ENCODE data around the gene PRND. TPM values are rescaled to one million over a fixed set of nuclear protein-coding genes. Genes with fewer than 3 reads are reported as not detected.
"Not testable (repeated sequence)": the region's sequence is repeated elsewhere in the genome, so short reads cannot be mapped to it uniquely, and the experiment has no call there.

The PRND gene
- total and polyA plus RNA-seq, 12 donors: 0.17 TPM; not detected in 11

DNA sequence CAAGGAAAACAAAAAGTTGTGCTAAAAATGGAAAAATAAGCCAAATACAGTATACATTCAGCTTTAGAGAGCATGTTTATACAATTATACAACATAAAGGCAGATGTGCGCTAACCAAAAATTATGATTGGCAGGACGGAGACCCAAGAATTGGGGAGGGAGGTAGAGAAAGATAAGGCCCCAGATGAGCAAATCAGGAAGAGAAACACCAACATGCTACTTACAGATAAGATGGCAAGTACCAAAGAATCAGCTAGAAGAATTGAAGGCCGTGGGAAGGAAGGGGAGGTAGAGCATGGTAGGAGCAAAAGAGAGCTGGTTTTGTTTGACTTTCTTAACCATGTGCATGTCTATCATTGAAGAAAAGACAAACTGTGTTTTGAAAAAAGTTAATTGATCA, 45.4 kb downstream of the PRND start:
- no peak for DNase-seq
- no peak overlapping the region for H3K27ac ChIP-seq
- peaks cover 0 to 1% (median 0%) of the 10 kb centered on the region in 3 donors for H3K9me3 ChIP-seq (replicated peaks in 1 of 3)
- no peaks in the 10 kb centered on the region for H3K4me1 ChIP-seq (replicated peaks in 1 of 2)
- WGBS, 4 donors: 78 to 89% (median 84%) methylated on average over 3 of the region's 3 CpGs
- intact Hi-C loops (cut with DNase I): no loop called here
- no peaks in the 10 kb centered on the region for H3K27me3 ChIP-seq
- H3K36me3 ChIP-seq (replicated peaks in 1 of 2): no peaks in the 10 kb centered on the region
- no peak overlapping the region for H3K4me3 ChIP-seq
- TF ChIP-seq POLR2A (IDR thresholded peaks at IDR 0.05): no peak

DNA sequence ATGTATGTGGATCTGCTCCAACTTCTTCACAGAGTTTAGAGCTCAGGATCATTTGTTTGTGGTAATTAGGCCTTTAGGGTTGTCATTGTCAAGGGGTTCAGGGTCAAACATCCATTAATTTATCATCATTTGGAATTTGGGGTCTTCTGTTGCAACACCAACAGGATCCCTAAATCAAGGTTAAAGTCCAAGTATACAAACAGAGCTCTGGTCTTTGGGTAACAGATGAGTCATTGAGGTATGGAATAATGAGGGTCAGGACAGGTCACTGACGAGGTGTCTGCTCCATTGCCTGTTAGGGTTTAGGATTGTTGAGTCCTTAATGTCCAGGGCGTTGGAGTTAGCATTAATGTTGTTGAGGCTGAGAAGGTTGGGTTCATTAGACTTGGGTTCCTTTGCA, 47.6 kb downstream of the PRND start:
- H3K4me1 ChIP-seq (replicated peaks in 1 of 2): no peaks in the 10 kb centered on the region
- no peak overlapping the region for H3K4me3 ChIP-seq
- H3K27me3 ChIP-seq: no peaks in the 10 kb centered on the region
- no peaks in the 10 kb centered on the region for H3K36me3 ChIP-seq (replicated peaks in 1 of 2)
- H3K9me3 ChIP-seq (replicated peaks in 1 of 3): peaks cover 0 to 6% (median 0%) of the 10 kb centered on the region in 3 donors
- TF ChIP-seq, protein P1, sequence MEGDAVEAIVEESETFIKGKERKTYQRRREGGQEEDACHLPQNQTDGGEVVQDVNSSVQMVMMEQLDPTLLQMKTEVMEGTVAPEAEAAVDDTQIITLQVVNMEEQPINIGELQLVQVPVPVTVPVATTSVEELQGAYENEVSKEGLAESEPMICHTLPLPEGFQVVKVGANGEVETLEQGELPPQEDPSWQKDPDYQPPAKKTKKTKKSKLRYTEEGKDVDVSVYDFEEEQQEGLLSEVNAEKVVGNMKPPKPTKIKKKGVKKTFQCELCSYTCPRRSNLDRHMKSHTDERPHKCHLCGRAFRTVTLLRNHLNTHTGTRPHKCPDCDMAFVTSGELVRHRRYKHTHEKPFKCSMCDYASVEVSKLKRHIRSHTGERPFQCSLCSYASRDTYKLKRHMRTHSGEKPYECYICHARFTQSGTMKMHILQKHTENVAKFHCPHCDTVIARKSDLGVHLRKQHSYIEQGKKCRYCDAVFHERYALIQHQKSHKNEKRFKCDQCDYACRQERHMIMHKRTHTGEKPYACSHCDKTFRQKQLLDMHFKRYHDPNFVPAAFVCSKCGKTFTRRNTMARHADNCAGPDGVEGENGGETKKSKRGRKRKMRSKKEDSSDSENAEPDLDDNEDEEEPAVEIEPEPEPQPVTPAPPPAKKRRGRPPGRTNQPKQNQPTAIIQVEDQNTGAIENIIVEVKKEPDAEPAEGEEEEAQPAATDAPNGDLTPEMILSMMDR (IDR thresholded peaks at IDR 0.05): no peak
- TF ChIP-seq POLR2A (IDR thresholded peaks at IDR 0.05): no peak
- intact Hi-C loops (cut with DNase I): no loop called here
- no peak overlapping the region for H3K27ac ChIP-seq
- no peak for DNase-seq
- 60 to 87% (median 75%) methylated on average over 2 of the region's 2 CpGs for WGBS, 4 donors

DNA sequence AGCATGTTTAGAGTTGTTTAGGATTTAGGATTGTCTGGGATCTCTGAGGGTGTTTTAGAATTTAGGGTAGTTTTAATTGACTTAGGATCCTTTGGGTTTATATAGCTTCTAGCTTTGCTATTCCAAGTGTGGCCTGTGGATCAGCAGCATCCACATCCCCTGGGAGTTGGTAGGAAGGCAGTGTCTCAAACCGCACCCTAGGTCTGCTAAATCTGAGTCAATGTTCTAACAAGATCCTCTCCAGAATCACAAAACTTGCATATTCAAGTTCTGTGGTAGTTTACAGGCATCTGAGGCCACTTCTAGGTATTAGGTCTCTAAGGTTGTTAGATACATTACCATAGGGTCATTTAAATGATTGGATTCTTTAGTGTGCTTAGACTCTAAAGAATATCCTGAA, 48.3 kb downstream of the PRND start:
- no peaks in the 10 kb centered on the region for H3K4me1 ChIP-seq (replicated peaks in 1 of 2)
- intact Hi-C loops (cut with DNase I): no loop called here
- no peaks in the 10 kb centered on the region for H3K36me3 ChIP-seq (replicated peaks in 1 of 2)
- no peak overlapping the region for H3K27ac ChIP-seq
- H3K9me3 ChIP-seq (replicated peaks in 1 of 3): peaks cover 0 to 6% (median 0%) of the 10 kb centered on the region in 3 donors
- no peaks in the 10 kb centered on the region for H3K27me3 ChIP-seq
- TF ChIP-seq, protein P1 (IDR thresholded peaks at IDR 0.05): no peak
- TF ChIP-seq POLR2A (IDR thresholded peaks at IDR 0.05): no peak
- H3K4me3 ChIP-seq: no peak overlapping the region
- DNase-seq: no peak
- WGBS, 4 donors: 89 to 96% (median 94%) methylated on average over 1 of the region's 1 CpG

DNA sequence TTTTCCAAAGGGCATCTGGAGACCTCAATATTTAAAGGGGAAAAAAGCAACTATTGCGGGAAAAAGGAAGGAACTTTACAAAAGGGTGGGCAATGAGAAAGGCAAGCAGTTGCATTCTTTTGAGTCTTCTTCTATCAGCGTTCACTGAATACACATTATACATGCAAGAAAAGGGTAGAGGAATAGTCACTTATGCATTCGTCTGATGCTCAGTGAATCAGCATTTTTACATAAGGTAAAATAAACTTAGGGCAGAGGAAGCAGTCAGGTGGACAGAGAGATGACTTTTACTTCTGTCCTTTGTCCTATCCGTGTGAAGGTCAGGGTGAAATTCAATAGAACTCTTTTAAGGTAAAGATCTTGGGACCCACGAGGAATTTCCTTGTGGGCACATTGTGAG, 49.3 kb downstream of the PRND start:
- DNase-seq: no peak
- intact Hi-C loops (cut with DNase I): no loop called here

DNA sequence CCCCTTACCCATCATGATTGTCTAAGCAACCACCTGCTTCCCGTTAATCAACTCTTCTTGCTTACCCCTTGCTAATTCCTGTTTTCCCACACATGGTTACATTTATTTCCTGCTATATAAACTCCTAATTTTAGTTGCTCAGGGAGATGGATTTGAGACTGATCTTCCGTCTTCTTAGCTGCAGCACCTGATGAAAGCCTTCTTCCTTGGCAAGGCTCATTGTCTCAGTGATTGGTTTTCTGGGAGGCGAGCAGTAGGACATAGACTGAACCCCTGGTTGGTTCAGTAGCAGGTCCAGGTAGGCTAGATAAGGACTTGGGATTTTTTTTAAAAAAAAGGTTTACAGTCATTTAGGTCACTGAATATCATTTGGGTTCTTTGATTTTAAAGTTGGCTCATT, 50.4 kb downstream of the PRND start:
- Histone ChIP-seq H3K4me1 (replicated peaks in 1 of 2) (no peaks in the 10 kb centered on the region), H3K36me3 (replicated peaks in 1 of 2) (no peaks in the 10 kb centered on the region), H3K27me3 (no peaks in the 10 kb centered on the region), H3K9me3 (replicated peaks in 1 of 3) (peaks cover 0 to 6% (median 0%) of the 10 kb centered on the region in 3 donors), H3K27ac (no peak overlapping the region), H3K4me3 (no peak overlapping the region)
- WGBS, 4 donors: 82 to 96% (median 94%) methylated on average over 3 of the region's 3 CpGs
- DNase-seq: no peak
- no peak for TF ChIP-seq POLR2A (IDR thresholded peaks at IDR 0.05)
- TF ChIP-seq, protein P1 (IDR thresholded peaks at IDR 0.05): no peak
- intact Hi-C loops (cut with DNase I): no loop called here

More for the DNA sequence above, 49.3 kb downstream of the PRND start:
- no peaks in the 10 kb centered on the region for H3K27me3 ChIP-seq
- 66 to 72% (median 68%) methylated on average over 5 of the region's 5 CpGs for WGBS, 4 donors
- no peak overlapping the region for H3K27ac ChIP-seq
- no peak for TF ChIP-seq POLR2A (IDR thresholded peaks at IDR 0.05)
- TF ChIP-seq, protein P1 (IDR thresholded peaks at IDR 0.05): no peak
- no peak overlapping the region for H3K4me3 ChIP-seq
- H3K9me3 ChIP-seq (replicated peaks in 1 of 3): peaks cover 0 to 6% (median 0%) of the 10 kb centered on the region in 3 donors
- no peaks in the 10 kb centered on the region for H3K4me1 ChIP-seq (replicated peaks in 1 of 2)
- no peaks in the 10 kb centered on the region for H3K36me3 ChIP-seq (replicated peaks in 1 of 2)

DNA sequence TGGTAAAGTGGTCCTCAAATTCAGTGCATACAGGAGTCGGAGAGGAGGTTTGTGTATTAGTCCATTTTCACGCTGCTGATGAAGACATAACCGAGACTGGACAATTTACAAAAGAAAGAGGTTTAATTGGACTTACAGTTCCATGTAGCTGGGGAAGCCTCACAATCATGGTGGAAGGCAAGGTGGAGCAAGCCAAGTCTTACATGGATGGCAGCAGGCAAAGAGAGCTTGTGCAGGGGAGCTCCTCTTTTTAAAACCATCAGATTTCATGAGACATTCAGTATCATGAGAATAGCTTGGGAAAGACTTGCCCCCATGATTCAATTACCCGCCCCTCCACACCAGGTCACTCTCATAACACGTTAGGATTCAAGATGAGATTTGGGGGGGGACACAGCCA, 51.3 kb downstream of the PRND start:
- H3K9me3 ChIP-seq (replicated peaks in 1 of 3); H3K27ac ChIP-seq; DNase-seq; intact Hi-C loops (cut with DNase I); H3K4me3 ChIP-seq; H3K4me1 ChIP-seq (replicated peaks in 1 of 2); H3K27me3 ChIP-seq; H3K36me3 ChIP-seq (replicated peaks in 1 of 2): not testable (repeated sequence)
- 70 to 89% (median 78%) methylated on average over 5 of the region's 5 CpGs for WGBS, 4 donors
